LNCAP (cell line): ENCODE results near the gene CLDN7.
A peak's percentile ranks its signal among the peaks of the same experiment; 100 is the strongest.

Experiments
- CTCF ChIP-seq: fragments of 450-650 bp; IDR thresholded peaks from 2 replicates; pipeline ENCODE4 v1.5.1; 2017; ENCODE audit warnings: mild to moderate bottlenecking

The CLDN7 gene

DNA sequence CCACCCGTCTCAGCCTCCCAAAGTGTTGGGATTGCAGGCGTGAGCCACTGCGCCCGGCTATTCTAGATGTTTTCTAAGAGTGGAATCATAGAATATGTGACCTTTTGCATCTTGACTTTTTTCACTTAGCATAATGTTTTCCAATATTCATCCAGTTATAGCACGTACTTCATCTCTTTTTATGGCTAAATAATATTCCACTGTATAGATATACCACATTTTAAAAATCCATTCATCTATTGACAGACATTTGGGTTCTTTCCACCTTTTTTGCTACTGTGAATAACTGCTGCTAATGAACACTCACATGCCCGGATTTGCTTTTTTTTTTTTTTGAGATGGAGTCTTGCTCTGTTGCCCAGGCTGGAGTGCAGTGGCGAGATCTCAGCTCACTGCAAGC lies 41.9 kb upstream of the CLDN7 start:
- no peak for TF ChIP-seq CTCF

GRCh38 chr17:7296189-7296861 lies 34.0 kb upstream of the CLDN7 start:
- peak; percentile 74 for TF ChIP-seq CTCF

DNA sequence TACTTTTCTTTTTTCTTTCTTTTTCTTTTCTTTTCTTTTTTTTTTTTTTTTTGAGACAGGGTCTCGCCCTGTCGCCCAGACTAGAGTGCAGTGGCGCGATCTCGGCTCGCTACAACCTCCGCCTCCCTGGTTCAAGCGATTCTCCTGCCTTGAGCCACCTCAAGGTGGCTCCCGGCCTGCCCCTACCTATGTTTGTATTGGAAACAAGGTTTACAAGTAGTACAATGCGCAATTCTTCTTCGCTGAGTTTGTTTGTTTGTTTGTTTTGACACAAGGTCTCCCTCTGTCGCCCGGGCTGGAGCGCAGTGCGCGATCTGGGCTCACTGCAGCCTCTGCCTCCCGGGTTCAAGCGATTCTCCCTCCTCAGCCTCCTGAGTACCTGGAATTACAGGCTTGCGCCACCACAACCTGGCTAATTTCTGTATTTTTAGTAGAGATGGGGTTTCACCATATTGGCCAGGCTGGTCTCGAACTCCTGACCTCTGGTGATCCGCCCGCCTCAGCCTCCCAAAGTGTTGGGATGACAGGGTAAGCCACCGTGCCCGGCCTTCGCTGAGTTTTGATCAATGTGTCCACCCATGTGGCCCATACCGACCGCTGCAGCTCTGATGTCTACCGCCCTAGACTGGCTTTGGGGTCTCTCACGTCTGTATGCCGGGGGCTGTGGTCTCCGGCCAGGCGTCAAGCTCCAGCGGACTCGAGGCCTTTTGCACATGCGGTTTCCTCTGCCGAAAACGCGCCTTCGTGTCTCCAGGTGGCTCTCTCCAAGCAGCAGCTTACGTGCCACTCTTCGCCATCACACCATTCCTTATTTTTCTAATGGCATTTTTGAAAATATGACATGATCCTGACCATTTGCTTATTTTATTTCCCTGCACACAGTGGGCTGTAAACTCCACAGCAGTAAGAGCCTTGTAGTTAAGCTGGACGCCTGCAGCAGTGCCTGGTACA lies 33.2 kb upstream of the CLDN7 start:
- no peak for TF ChIP-seq CTCF

GRCh38 chr17:7294614-7295153 lies 32.4 kb upstream of the CLDN7 start, which contains the start of gene YBX2:
TSS of gene YBX2 (minus strand) at chr17:7294639. CDS start at chr17:7294500, 139 bp downstream.
- TF ChIP-seq CTCF, result no peak

GRCh38 chr17:7293816-7294613 lies 31.7 kb upstream of the CLDN7 start:
- TF ChIP-seq CTCF, result no peak

GRCh38 chr17:7293159-7293558 lies 30.9 kb upstream of the CLDN7 start:
- no peak for TF ChIP-seq CTCF

- no peak for TF ChIP-seq CTCF
Observed at GRCh38 chr17:7292729-7293128, 30.5 kb upstream of the CLDN7 start.
